Mesendoderm (in vitro differentiated cells): ENCODE results near the gene MAST1.

Source experiments
- DNase-seq: peaks from one replicate; pipeline ENCODE4 v3.0.0; 2013
- H2AK5ac ChIP-seq: 2 replicates; pipeline ENCODE4 v1.6.1; 2013; ENCODE audit warnings: low read length, inconsistent platforms
- H2BK120ac ChIP-seq: 2 replicates; pipeline ENCODE4 v1.6.1; 2013; ENCODE audit warnings: low read depth, mild to moderate bottlenecking, low read length, moderate library complexity, mixed read lengths
- H2BK15ac ChIP-seq: replicated peaks from 2 replicates; pipeline ENCODE4 v1.6.1; 2013; ENCODE audit warnings: low read depth, mild to moderate bottlenecking, moderate library complexity
- H2BK5ac ChIP-seq: 2 replicates; pipeline ENCODE4 v1.6.1; 2013; ENCODE audit warnings: low read length, inconsistent platforms
- H3K18ac ChIP-seq: 2 replicates; pipeline ENCODE4 v1.6.1; 2013; ENCODE audit warnings: mild to moderate bottlenecking, low read length, mixed read lengths
- H3K23ac ChIP-seq: one replicate; pipeline ENCODE4 v1.6.1; 2013; ENCODE audit warnings: low read length
- H3K27ac ChIP-seq: 2 replicates; pipeline ENCODE4 v1.5.1; 2013; ENCODE audit warnings: low read depth, mild to moderate bottlenecking, inconsistent platforms, low read length, moderate library complexity
- H3K27me3 ChIP-seq: 2 replicates; pipeline ENCODE4 v1.6.1; 2013; ENCODE audit warnings: low read length, control low read depth, mild to moderate bottlenecking, inconsistent platforms; ENCODE audit not compliant: insufficient read depth, poor library complexity
- H3K36me3 ChIP-seq: 2 replicates; pipeline ENCODE4 v1.6.1; 2013; ENCODE audit warnings: low read length, inconsistent platforms; ENCODE audit not compliant: control insufficient read depth, insufficient read depth
- H3K4ac ChIP-seq: one replicate; pipeline ENCODE4 v1.6.1; 2013; ENCODE audit warnings: low read depth, mild to moderate bottlenecking, low read length, moderate library complexity
- H3K4me1 ChIP-seq: 2 replicates; pipeline ENCODE4 v1.6.1; 2013; ENCODE audit warnings: low read depth, low read length, inconsistent platforms; ENCODE audit not compliant: control insufficient read depth
- H3K4me2 ChIP-seq: 2 replicates; pipeline ENCODE4 v1.6.1; 2013; ENCODE audit warnings: low read length
- H3K4me3 ChIP-seq: 2 replicates; pipeline ENCODE4 v1.5.1; 2013; ENCODE audit warnings: mild to moderate bottlenecking, low read length
- H3K56ac ChIP-seq: one replicate; pipeline ENCODE4 v1.6.1; 2013; ENCODE audit warnings: low read length
- H3K79me1 ChIP-seq: 2 replicates; pipeline ENCODE4 v1.6.1; 2013; ENCODE audit warnings: low read length, inconsistent platforms
- H3K79me2 ChIP-seq: 2 replicates; pipeline ENCODE4 v1.6.1; 2013; ENCODE audit warnings: mild to moderate bottlenecking, low read length; ENCODE audit not compliant: control insufficient read depth, insufficient read depth
- H3K9ac ChIP-seq: 2 replicates; pipeline ENCODE4 v1.6.1; 2013; ENCODE audit warnings: low read length, inconsistent platforms
- H4K5ac ChIP-seq: one replicate; pipeline ENCODE4 v1.6.1; 2013; ENCODE audit warnings: low read length
- H4K8ac ChIP-seq: one replicate; pipeline ENCODE4 v1.6.1; 2013; ENCODE audit warnings: low read depth, mild to moderate bottlenecking, control low read depth, low read length, moderate library complexity
- WGBS: extraction: QIAGEN DNeasy Blood & Tissue Kit; methylation state at CpG from one replicate; pipeline ENCODE4 v1.1.7; 2013; ENCODE audit warnings: low lambda C conversion rate, missing lambda C conversion rate; ENCODE audit not compliant: insufficient coverage; ENCODE audit errors: extremely low coverage; 5-methylcytosine and 5-hydroxymethylcytosine counted together

The MAST1 gene

GRCh38 chr19:12899891-12900518, 61.7 kb downstream of the MAST1 start:
- Histone ChIP-seq H3K4ac (no peak overlapping the region), H4K8ac (no peak overlapping the region), H3K56ac (no peak overlapping the region), H3K4me2 (no peak overlapping the region), H3K27ac (no peak overlapping the region), H3K9ac (no peak overlapping the region), H3K18ac (no peak overlapping the region), H3K4me1 (no peaks in the 10 kb centered on the region), H3K79me1 (no peaks in the 10 kb centered on the region), H3K4me3 (no peak overlapping the region), H2BK120ac (no peak overlapping the region), H2AK5ac (no peak overlapping the region), H3K27me3 (no peaks in the 10 kb centered on the region), H3K23ac (no peak overlapping the region), H3K36me3 (peaks cover 4% of the 10 kb centered on the region), H2BK5ac (no peak overlapping the region), H2BK15ac (no peak overlapping the region), H3K79me2 (no peaks in the 10 kb centered on the region), H4K5ac (no peak overlapping the region)
- WGBS: no CpG with 5 or more reads among the region's 10 CpGs
- no peak for DNase-seq

- Histone ChIP-seq H3K4me2 (no peak overlapping the region), H3K18ac (no peak overlapping the region), H3K4me1 (no peaks in the 10 kb centered on the region), H2BK120ac (no peak overlapping the region), H3K56ac (no peak overlapping the region), H3K9ac (no peak overlapping the region), H2BK15ac (no peak overlapping the region), H3K79me2 (no peaks in the 10 kb centered on the region), H4K8ac (no peak overlapping the region), H3K4ac (no peak overlapping the region), H3K79me1 (no peaks in the 10 kb centered on the region), H4K5ac (no peak overlapping the region), H2AK5ac (no peak overlapping the region), H3K27ac (no peak overlapping the region), H3K23ac (no peak overlapping the region), H3K36me3 (no peaks in the 10 kb centered on the region), H3K27me3 (no peaks in the 10 kb centered on the region), H3K4me3 (no peak overlapping the region), H2BK5ac (no peak overlapping the region)
- no peak for DNase-seq
- no CpG with 5 or more reads among the region's 9 CpGs for WGBS
These were observed 68.9 kb downstream of the MAST1 start for GRCh38 chr19:12907166-12907565.

GRCh38 chr19:12912571-12912970, 74.3 kb downstream of the MAST1 start:
- Histone ChIP-seq H3K9ac (peak overlapping the region; percentile 2), H3K36me3 (no peaks in the 10 kb centered on the region), H2BK15ac (no peak overlapping the region), H4K5ac (peak overlapping the region; percentile 6), H3K4me3 (no peak overlapping the region), H3K79me2 (no peaks in the 10 kb centered on the region), H3K79me1 (no peaks in the 10 kb centered on the region), H2AK5ac (no peak overlapping the region), H3K18ac (no peak overlapping the region), H3K4ac (no peak overlapping the region), H3K4me1 (peaks cover 6% of the 10 kb centered on the region), H2BK5ac (no peak overlapping the region), H2BK120ac (no peak overlapping the region), H3K27ac (peak overlapping the region; percentile 15), H3K27me3 (no peaks in the 10 kb centered on the region), H3K56ac (peak overlapping the region; percentile 66), H4K8ac (no peak overlapping the region), H3K4me2 (no peak overlapping the region), H3K23ac (no peak overlapping the region)
- no CpG with 5 or more reads among the region's 4 CpGs for WGBS
- no peak for DNase-seq

DNA sequence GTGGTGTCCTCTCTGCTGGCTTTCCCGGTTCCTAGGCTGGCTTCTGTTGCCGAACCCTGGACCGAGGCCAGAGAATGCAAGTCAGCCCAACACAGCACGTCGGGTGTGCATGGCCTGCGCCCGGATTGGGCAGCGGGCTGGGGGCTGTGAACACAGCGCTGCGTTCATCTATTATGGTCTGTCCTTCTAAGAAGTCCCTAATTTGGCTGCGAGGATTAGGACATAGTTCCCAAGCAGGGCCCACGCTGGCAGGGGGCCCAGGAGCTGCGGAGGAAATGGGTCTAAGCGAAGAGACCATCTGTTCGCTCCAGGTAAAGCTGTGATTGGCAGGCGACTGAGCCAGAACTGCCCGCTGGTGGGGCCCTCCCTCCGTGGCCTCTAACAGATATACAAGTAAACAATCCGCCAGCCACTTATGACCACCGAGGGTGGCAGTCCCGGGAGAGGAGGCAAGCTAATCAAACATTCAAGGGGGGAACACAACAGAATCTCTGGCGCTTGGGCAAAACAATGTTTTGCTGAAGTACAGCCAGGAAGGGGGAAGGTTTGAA, 74.8 kb downstream of the MAST1 start:
- Histone ChIP-seq H3K79me1 (no peaks in the 10 kb centered on the region), H4K5ac (no peak overlapping the region), H2AK5ac (no peak overlapping the region), H2BK120ac (no peak overlapping the region), H3K27me3 (no peaks in the 10 kb centered on the region), H2BK5ac (no peak overlapping the region), H3K9ac (peak overlapping the region; percentile 2), H3K79me2 (no peaks in the 10 kb centered on the region), H3K4me1 (peaks cover 6% of the 10 kb centered on the region), H3K56ac (peak overlapping the region; percentile 66), H3K4me3 (no peak overlapping the region), H2BK15ac (no peak overlapping the region), H3K27ac (peak overlapping the region; percentile 52), H3K36me3 (no peaks in the 10 kb centered on the region), H4K8ac (peak overlapping the region; percentile 57), H3K23ac (no peak overlapping the region), H3K4ac (no peak overlapping the region), H3K18ac (no peak overlapping the region), H3K4me2 (no peak overlapping the region)
- no CpG with 5 or more reads among the region's 22 CpGs for WGBS
- DNase-seq: peak; percentile 72

DNA sequence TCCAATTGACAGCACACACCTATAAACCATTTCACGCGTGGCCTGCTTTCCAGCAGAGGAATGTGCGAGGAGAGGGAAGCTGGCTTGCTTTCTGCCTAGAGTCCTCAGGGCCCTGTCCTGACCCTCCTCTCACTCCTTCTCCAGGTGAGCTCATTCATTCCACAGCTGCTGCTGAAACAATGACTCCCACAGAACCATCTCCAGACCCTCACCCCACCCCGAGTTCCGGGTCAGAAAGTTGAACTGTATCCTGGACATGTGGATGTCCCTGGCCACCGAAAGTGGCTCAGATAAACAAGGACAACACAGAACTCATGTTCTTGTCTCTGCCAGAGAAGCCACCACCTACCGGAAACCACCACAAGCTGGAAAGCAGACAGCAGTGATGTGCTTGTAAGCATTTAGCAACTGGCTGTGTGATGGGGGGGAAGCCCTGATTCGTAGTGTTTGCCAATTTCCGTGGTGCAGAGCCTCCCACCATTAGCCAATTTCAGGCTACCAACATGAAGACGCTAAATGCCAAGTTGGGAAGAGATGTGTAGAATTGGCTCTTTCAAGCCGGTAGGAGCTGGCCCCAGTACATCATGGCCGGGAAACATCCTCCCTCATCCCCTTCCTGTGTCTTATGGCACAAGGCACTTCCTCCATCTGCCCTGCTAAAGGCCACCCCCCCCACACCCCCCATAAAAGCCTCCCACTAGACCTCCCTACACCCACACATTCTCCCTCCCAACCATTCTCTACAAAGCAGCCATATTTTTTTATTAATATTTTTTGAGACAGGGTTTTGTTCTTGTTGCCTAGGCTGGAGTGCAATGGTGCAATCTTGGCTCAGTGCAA, 75.8 kb downstream of the MAST1 start:
- H3K79me1 ChIP-seq: no peaks in the 10 kb centered on the region
- H3K56ac ChIP-seq: peak overlapping the region; percentile 19
- H2BK120ac ChIP-seq: no peak overlapping the region
- H2AK5ac ChIP-seq: no peak overlapping the region
- peaks cover 6% of the 10 kb centered on the region for H3K4me1 ChIP-seq
- peak overlapping the region; percentile 28 for H3K9ac ChIP-seq
- peak overlapping the region; percentile 52 for H3K27ac ChIP-seq
- peak; percentile 59 for DNase-seq
- H3K18ac ChIP-seq: no peak overlapping the region
- H3K36me3 ChIP-seq: no peaks in the 10 kb centered on the region
- H3K27me3 ChIP-seq: no peaks in the 10 kb centered on the region
- no peak overlapping the region for H2BK15ac ChIP-seq
- no peak overlapping the region for H3K4ac ChIP-seq
- no peak overlapping the region for H4K5ac ChIP-seq
- no peak overlapping the region for H3K4me2 ChIP-seq
- peak overlapping the region; percentile 89 for H3K23ac ChIP-seq
- no peaks in the 10 kb centered on the region for H3K79me2 ChIP-seq
- H2BK5ac ChIP-seq: no peak overlapping the region
- WGBS: no CpG with 5 or more reads among the region's 12 CpGs
- H4K8ac ChIP-seq: no peak overlapping the region
- H3K4me3 ChIP-seq: no peak overlapping the region
